ENCODE results near the gene GRIPAP1.
A peak's percentile ranks its signal among the peaks of the same experiment; 100 is the strongest.

The GRIPAP1 gene

DNA sequence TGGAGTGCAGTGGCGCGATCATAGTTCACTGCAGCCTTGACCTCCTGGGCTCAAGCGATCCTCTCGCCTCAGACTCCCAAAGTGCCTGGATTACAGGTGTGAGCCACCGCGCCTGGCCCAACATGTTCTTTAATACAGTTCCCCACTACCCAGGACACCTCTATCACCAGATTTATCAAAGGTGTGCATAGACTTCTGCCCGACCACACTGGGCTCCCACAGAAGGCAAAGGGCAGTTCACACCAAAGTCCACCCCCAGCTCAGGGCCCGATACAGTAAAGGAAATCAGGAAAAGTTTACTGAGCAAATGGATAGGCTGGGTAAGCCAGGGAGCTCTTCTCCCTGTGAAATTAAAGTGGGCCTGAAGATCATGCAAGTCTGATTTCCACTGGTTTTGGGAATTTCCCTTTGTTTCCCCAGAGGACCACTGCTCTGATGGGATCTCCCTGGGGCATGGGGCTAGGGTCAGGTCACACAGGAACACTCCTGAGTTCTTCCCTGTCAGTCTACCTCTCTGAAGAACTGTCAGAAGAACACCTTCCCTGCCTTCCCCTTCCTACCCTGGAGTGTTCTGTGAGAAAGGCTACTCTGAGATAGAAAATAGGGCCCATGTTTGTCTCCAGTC, 65.5 kb downstream of the GRIPAP1 start:
- peaks cover 7% of the 10 kb centered on the region for H3K36me3 Mint-ChIP-seq
- H3K27me3 Mint-ChIP-seq, result no peaks in the 10 kb centered on the region
- peaks cover 44% of the 10 kb centered on the region for H3K4me1 Mint-ChIP-seq
- peak overlapping the region; percentile 83 for H3K4me3 Mint-ChIP-seq
- no peaks in the 10 kb centered on the region for H3K9me3 Mint-ChIP-seq
- DNase-seq (ENCODE audit: low spot score in 2 of 2), result no peak
- ATAC-seq (ENCODE audit: low read depth), result no peak
- H3K27ac Mint-ChIP-seq, result peak overlapping the region; percentile 99

DNA sequence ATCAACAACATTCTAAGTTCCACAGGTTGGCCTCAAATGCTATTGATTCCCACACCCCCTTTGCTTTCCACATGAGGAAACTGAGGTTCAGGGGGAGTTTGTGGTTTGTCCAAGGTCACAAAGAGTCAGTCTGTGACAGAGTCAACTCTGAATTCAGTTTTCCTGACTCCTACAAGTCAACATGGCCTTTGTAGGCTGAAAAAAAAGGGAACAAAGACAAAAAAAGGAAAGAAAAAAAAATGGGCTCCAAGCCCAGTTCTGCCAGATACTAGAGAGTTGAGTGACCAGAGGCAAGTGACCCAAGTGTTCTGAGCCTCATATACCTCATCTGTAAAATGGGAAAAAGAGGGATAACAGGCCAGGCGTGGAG, 66.8 kb downstream of the GRIPAP1 start:
- peak overlapping the region; percentile 99 for H3K27ac Mint-ChIP-seq

DNA sequence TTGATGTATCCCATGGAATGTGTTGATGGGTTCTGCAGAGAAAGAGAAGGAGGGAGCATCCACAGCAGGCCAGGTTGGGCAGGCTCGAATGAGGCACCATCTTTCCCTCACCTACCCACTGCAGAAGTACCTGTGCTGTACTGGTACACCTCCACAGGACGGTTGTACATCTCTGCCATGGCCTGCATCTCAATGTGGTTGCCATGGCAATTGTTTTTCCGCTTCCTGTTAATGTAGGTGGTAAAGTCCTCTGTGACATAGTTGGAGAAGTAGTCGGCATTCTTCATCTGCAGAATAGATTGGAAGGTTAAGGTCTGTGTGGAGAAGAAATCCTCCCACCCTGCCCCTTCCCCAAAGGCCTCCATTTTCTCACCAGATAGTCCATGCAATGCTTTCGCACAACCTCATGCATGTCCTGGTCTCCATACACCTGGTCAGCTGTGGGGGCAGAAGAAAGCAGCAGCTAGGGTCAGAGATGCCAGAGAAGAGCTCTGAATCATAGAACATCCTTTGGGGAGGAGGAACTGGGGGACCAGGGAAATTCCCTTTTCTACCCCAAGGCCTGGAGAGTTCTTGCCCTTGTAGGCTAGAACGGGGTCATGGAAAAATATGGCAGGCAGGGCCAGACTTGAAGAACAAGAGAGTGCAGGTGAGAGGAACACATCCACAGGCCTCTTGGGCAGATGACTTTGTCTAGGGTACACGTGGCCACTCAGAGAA, 67.3 kb downstream of the GRIPAP1 start:
- Mint-ChIP-seq H3K27ac (peak overlapping the region; percentile 99), H3K36me3 (peaks cover 12% of the 10 kb centered on the region), H3K27me3 (no peaks in the 10 kb centered on the region), H3K4me1 (peaks cover 41% of the 10 kb centered on the region), H3K9me3 (no peaks in the 10 kb centered on the region), H3K4me3 (peak overlapping the region; percentile 46)
- ATAC-seq (ENCODE audit: low read depth), result no peak
- no peak for DNase-seq (ENCODE audit: low spot score in 2 of 2)

More for the DNA sequence above, 66.8 kb downstream of the GRIPAP1 start:
- DNase-seq (ENCODE audit: low spot score in 2 of 2) (no peak), ATAC-seq (ENCODE audit: low read depth) (no peak)
- peaks cover 42% of the 10 kb centered on the region for H3K4me1 Mint-ChIP-seq
- H3K27me3 Mint-ChIP-seq, result no peaks in the 10 kb centered on the region
- no peaks in the 10 kb centered on the region for H3K9me3 Mint-ChIP-seq
- peak overlapping the region; percentile 46 for H3K4me3 Mint-ChIP-seq
- peaks cover 8% of the 10 kb centered on the region for H3K36me3 Mint-ChIP-seq

DNA sequence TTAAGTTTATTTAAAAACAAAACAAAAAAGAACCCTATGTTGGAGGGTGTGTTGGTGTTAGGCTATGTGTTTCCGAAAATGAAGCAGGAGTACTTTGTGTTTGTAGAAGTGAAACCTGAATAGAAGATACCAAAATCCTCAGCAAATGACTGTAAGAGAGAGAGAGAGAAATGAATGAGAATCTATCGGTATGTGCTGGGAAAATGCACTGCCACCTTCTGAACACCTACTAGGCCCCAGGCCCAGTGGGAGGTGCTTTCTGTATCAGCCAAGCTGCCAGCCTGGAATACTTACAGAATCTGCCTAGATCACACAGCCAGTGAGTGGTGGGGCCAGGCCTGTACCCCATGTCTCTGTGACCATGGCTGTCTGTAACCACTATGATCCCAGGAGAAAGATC, 68.3 kb downstream of the GRIPAP1 start:
- ATAC-seq (ENCODE audit: low read depth), result no peak
- DNase-seq (ENCODE audit: low spot score in 2 of 2), result no peak
- H3K9me3 Mint-ChIP-seq, result no peaks in the 10 kb centered on the region
- peaks cover 31% of the 10 kb centered on the region for H3K4me1 Mint-ChIP-seq
- peaks cover 12% of the 10 kb centered on the region for H3K36me3 Mint-ChIP-seq
- H3K27me3 Mint-ChIP-seq, result no peaks in the 10 kb centered on the region
- peak overlapping the region; percentile 99 for H3K27ac Mint-ChIP-seq
- H3K4me3 Mint-ChIP-seq, result peak overlapping the region; percentile 50

DNA sequence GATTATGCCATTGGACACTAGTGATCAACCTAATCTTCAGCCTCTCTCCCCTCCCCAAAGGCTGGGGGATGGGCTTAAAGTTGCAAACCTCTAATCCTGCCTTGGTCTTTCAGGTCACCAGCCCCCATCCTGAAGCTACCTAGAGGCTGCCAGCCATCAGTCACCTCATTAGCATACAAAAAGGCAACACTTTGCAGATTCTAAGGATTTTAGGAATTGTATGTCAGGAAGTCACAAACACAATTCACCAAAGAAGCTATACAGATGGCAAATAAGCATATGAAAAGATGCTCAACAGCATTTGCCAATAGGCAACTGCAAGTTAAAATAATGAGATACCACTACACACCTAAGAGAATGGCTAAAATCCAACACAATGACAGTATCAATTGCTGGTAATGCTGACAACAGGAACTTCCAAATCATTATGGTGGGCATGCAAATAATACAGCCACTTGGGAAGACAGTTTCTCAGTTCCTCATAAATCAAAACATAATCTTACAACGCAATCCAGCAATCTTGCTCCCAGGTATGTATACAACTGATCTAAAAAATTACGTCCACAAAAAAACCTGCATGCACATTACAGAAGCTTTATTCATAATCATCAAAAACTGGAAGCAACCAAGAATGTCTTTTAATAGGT, 74.2 kb downstream of the GRIPAP1 start:
- DNase-seq (ENCODE audit: low spot score in 2 of 2), result no peak
- no peaks in the 10 kb centered on the region for H3K9me3 Mint-ChIP-seq
- H3K36me3 Mint-ChIP-seq, result peaks cover 16% of the 10 kb centered on the region
- H3K27ac Mint-ChIP-seq, result peak overlapping the region; percentile 75
- H3K4me3 Mint-ChIP-seq, result peak overlapping the region; percentile 69
- H3K27me3 Mint-ChIP-seq, result no peaks in the 10 kb centered on the region
- ATAC-seq (ENCODE audit: low read depth), result peak; percentile 78
- H3K4me1 Mint-ChIP-seq, result peaks cover 17% of the 10 kb centered on the region

DNA sequence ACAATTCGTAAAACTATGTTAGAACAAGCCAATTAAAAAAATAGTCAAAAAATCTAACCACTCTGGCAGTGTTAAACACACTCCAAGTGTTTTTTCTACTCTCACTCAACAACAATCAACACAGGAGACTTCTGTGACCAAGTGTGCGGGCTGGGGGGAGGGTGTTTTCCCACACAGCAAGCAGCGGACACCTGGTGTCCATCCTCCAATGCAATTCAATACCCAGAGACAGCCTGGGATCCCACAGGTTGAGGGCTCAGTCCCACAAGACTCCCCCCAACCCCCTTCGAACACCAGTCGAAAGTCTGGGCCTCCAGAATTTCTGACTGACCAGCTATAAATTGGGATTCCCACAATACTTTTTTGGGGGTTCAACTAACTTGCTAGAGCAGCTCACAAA, 74.9 kb downstream of the GRIPAP1 start:
- peaks cover 18% of the 10 kb centered on the region for H3K36me3 Mint-ChIP-seq
- no peak for ATAC-seq (ENCODE audit: low read depth)
- H3K4me1 Mint-ChIP-seq, result peaks cover 16% of the 10 kb centered on the region

DNA sequence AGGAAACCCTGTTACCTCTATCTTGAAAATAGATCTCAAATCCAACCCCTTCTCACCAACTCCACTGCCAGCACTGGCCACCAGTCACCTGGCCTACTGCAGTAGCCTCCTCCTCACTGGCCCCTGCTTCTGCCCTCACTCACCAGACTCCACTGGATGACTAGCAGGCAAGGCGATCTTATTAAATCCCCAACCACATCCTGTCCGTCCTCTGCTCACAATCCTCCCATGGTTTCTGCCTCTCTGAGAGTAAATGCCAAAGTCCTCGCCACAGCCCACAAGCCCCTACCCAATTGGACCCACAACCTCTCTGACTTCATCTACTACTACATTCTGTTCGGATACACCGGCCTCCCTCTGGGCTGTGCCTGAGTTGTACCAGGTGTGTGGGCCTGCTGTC, 77.8 kb downstream of the GRIPAP1 start:
- no peaks in the 10 kb centered on the region for H3K27me3 Mint-ChIP-seq
- ATAC-seq (ENCODE audit: low read depth), result no peak
- H3K9me3 Mint-ChIP-seq, result no peaks in the 10 kb centered on the region
- peaks cover 13% of the 10 kb centered on the region for H3K36me3 Mint-ChIP-seq
- H3K27ac Mint-ChIP-seq, result peak overlapping the region; percentile 80
- peaks cover 26% of the 10 kb centered on the region for H3K4me1 Mint-ChIP-seq
- DNase-seq (ENCODE audit: low spot score in 2 of 2), result no peak
- no peak overlapping the region for H3K4me3 Mint-ChIP-seq

More for the DNA sequence above, 74.9 kb downstream of the GRIPAP1 start:
- H3K4me3 Mint-ChIP-seq, result no peak overlapping the region
- DNase-seq (ENCODE audit: low spot score in 2 of 2), result no peak
- H3K27me3 Mint-ChIP-seq, result no peaks in the 10 kb centered on the region
- no peaks in the 10 kb centered on the region for H3K9me3 Mint-ChIP-seq
- H3K27ac Mint-ChIP-seq, result no peak overlapping the region

DNA sequence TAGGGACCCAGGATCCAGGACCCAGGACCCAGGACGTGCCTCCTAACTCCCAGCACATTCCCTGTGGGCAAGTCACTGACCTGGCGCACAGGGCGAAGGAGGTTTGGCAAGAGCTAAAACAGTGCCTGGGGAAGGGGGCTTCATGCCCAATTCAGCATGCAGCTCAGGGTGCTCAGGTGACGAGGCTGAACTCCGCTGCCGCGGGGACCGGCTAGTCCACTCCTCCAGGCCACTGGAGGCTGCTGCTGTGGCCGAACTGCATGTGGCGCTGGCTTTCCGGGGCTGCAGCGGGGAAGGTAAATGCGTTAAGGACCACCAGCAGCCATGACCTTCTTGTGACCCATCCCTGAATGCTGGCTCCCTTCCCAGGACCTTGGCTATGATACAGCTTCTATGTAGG, 78.3 kb downstream of the GRIPAP1 start:
- H3K36me3 Mint-ChIP-seq, result peaks cover 13% of the 10 kb centered on the region
- no peak overlapping the region for H3K27ac Mint-ChIP-seq
- H3K27me3 Mint-ChIP-seq, result no peaks in the 10 kb centered on the region

More for the DNA sequence above, 78.3 kb downstream of the GRIPAP1 start:
- no peak overlapping the region for H3K4me3 Mint-ChIP-seq
- DNase-seq (ENCODE audit: low spot score in 2 of 2) (no peak), ATAC-seq (ENCODE audit: low read depth) (no peak)
- H3K9me3 Mint-ChIP-seq, result no peaks in the 10 kb centered on the region
- H3K4me1 Mint-ChIP-seq, result peaks cover 26% of the 10 kb centered on the region

Data from memory B cell (primary cell).